22Rv1 (cell line): ENCODE measurements around the gene LGALS12.

Source experiments
- H3K27ac ChIP-seq: fragments of 450-650 bp; 2 replicates; pipeline ENCODE4 v1.5.1; 2017
- ZFX ChIP-seq: fragments of 450-650 bp; IDR thresholded peaks from 2 replicates; pipeline ENCODE4 v1.6.1; 2017; ENCODE audit warnings: antibody characterized with exemption, borderline replicate concordance
- TF ChIP-seq, protein P1 (sequence below): fragments of 450-650 bp; IDR thresholded peaks from 2 replicates; pipeline ENCODE4 v1.5.1; 2017; ENCODE audit warnings: mild to moderate bottlenecking

The LGALS12 gene

GRCh38 chr11:63480039-63480438 lies 25.8 kb upstream of the LGALS12 start:
- H3K27ac ChIP-seq, result no peak overlapping the region
- TF ChIP-seq ZFX, result no peak
- TF ChIP-seq, protein P1, sequence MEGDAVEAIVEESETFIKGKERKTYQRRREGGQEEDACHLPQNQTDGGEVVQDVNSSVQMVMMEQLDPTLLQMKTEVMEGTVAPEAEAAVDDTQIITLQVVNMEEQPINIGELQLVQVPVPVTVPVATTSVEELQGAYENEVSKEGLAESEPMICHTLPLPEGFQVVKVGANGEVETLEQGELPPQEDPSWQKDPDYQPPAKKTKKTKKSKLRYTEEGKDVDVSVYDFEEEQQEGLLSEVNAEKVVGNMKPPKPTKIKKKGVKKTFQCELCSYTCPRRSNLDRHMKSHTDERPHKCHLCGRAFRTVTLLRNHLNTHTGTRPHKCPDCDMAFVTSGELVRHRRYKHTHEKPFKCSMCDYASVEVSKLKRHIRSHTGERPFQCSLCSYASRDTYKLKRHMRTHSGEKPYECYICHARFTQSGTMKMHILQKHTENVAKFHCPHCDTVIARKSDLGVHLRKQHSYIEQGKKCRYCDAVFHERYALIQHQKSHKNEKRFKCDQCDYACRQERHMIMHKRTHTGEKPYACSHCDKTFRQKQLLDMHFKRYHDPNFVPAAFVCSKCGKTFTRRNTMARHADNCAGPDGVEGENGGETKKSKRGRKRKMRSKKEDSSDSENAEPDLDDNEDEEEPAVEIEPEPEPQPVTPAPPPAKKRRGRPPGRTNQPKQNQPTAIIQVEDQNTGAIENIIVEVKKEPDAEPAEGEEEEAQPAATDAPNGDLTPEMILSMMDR, result no peak

GRCh38 chr11:63485777-63486176 lies 20.1 kb upstream of the LGALS12 start:
- no peak overlapping the region for H3K27ac ChIP-seq
- TF ChIP-seq ZFX, result no peak
- TF ChIP-seq, protein P1, result no peak

DNA sequence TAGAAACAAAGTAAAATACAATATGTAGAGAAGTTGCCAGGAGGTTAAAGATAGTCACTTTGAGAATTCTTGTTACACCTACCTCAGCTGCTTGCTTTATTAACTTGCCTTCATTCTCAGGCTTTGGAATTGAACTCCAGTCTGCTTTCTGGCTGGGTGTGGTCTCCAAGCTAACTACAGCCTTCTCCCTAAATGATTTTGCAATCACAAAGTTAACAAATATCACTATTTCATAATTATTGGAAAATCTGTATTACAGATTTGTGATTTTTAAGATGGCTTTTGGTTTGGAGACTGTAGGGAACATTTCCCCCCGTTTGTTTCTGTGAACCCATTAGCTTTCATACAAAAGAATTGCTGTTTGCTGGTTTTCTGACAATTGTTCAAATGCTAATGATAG lies 17.1 kb upstream of the LGALS12 start:
- H3K27ac ChIP-seq, result no peak overlapping the region
- no peak for TF ChIP-seq ZFX
- TF ChIP-seq, protein P1, result no peak

DNA sequence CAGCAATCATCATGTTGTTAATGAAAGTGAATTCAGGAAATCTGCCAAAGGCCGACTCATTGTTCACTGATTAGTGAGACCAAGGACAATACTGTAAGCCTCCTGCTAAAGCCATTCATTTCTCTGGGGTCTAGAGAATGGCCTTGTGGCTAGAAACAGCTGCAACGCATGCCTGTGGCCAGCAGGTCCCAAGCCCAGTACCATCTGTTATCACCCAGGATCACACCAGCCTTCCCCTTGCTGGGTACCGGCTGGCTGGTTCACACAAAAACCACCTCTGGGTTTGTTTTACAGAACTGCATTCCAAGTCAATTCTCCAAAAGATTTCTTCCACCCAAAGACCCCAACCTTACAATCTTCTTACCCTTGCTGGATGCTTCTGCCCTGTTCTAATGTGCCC lies 16.0 kb upstream of the LGALS12 start:
- no peak overlapping the region for H3K27ac ChIP-seq
- TF ChIP-seq, protein P1, result no peak
- no peak for TF ChIP-seq ZFX

GRCh38 chr11:63490551-63491239 lies 15.2 kb upstream of the LGALS12 start, which contains the start of gene PLAAT5:
TSS of gene PLAAT5 (minus strand) at chr11:63491167. CDS start at chr11:63491034, 133 bp downstream.
- no peak within 1 kb of the TSS for H3K27ac ChIP-seq
- no peak for TF ChIP-seq ZFX
- TF ChIP-seq, protein P1, result no peak

- no peak overlapping the region for H3K27ac ChIP-seq
- TF ChIP-seq ZFX, result no peak
- TF ChIP-seq, protein P1, result no peak
Observed at GRCh38 chr11:63491240-63491587, 14.7 kb upstream of the LGALS12 start.

GRCh38 chr11:63491636-63492372 lies 14.1 kb upstream of the LGALS12 start:
- TF ChIP-seq, protein P1, result no peak
- no peak for TF ChIP-seq ZFX
- H3K27ac ChIP-seq, result no peak overlapping the region
